Measurements from ENCODE around the gene TLE1.

TLE1 gene

GRCh38 chr9:81686614-81687520 is 2.5 kb downstream of the TLE1 start:
- DNase-seq, result peak; percentile 72

GRCh38 chr9:81685763-81686613 is 3.4 kb downstream of the TLE1 start:
- DNase-seq, result no peak

DNA sequence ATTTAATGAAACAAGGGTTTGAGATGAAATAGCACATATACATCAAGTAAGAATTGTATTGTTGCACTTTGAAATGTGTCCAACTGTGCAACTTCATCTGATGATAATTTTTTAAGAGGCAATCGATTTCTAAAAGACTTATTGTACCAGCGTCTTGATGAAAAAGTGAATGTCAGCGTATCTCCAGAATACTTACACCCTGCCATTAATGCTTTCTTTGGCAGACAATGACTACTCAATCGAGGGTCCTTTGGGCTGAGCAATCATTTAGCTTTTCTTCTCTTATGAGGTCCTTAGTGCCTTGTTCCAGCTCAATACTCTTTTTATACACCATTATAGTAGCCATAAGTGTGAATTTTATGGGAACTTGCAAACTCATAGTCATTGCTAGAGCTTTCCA is 4.7 kb downstream of the TLE1 start:
- DNase-seq, result no peak

- no peak for DNase-seq
Observed at GRCh38 chr9:81683704-81684103, 5.6 kb downstream of the TLE1 start.

DNA sequence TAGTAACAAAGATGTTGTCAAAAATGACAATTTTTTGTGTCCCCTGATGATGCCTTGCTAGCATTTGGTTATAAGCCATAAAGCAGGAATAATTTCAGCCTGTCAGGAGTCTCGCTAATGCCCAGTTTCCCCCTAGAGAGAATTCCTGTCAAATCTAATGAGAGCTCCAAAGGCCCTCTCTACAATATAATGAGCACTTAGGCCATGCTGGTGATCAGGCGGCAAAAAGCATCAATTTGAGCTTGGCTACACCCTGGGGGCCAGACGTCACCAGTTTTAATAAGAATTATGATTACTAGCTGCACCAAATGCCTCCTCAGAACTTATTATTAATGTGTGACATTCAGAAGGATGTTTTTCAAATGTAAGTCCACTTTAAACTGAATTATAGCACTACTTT is 6.1 kb downstream of the TLE1 start:
- no peak for DNase-seq

DNA sequence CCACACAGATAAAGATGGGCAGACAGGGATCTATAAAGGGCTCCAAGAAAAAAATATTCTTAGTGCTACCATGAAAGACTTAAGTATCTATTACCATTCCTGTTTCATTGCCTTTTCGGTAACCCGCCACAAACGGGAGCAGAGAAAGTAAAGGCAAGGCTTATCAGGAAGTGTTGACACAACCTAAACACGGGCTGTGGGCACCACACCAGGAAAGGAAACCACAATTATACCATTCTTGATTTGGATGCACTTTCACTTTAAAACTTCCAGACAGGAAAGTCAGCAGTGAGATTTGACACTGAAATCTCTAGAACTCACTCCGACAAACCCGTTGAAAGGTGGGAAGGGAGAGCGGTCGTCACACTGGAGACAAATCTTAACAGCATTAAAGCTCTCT is 6.5 kb downstream of the TLE1 start:
- DNase-seq, result no peak

DNA sequence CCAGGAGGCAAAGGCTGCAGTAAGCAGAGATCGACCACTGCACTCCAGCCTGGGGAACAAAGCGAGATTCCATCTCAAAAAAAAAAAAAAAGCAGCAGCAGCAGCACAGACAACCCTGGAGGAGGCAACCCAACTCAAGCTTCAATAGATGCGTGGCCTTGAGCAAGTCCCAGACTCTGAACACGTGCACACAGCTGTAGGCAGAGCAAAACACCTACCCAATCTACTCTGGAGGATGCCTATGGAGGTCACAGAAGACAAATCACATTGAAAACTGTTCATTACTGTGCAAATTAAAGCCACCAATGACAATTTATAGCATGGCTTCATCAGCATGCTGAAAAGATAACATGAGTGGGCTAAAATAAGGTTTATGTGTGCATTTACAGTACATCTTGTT is 7.2 kb downstream of the TLE1 start:
- no peak for DNase-seq

DNA sequence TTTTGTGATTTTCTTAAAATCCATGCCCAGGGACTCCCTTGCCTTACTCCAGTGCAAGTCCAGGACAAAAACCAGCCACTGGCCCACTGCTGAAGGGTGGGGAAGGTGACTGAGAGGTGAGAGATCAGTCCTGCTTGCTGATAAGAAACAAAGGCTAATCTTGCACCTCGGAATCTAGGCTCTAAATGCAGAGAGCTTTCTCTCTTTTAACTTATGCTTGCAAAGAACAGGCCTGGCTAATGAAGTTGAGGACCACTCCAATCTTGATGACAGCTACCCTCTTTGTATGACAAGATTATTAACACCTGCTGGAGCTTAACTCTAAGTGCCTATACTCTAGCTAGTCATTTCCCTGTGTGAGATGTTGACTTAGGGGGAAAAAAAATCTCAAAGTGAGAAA is 8.8 kb downstream of the TLE1 start:
- DNase-seq, result no peak

GRCh38 chr9:81680006-81680405 is 9.3 kb downstream of the TLE1 start:
- DNase-seq, result no peak

- DNase-seq, result no peak
Observed at GRCh38 chr9:81678088-81678487, 11.3 kb downstream of the TLE1 start.

GRCh38 chr9:81676395-81676794 is 13.0 kb downstream of the TLE1 start:
- no peak for DNase-seq

GRCh38 chr9:81673310-81673709 is 16.0 kb downstream of the TLE1 start:
- no peak for DNase-seq

DNA sequence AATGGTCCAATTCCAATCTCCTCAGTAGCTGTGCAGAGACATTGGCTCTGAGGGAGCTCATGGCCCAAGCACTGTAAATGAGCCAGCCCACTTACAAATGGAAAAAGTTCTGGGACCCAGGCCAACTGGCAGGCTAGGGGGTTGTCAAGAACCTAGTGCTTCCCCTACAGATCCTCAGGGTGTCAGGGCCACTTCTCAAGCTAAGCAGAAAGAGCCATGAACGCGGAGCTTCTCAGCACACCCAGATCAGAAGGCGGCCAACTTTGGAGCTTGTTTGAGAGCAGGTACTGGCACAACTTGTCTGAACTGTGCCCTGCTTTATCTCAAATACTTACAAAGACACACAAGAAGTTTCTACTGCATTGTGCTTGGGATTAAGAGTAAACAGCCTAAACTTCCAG is 17.5 kb downstream of the TLE1 start:
- DNase-seq, result no peak

- no peak for DNase-seq
Observed at GRCh38 chr9:81669866-81670265, 19.5 kb downstream of the TLE1 start.

DNA sequence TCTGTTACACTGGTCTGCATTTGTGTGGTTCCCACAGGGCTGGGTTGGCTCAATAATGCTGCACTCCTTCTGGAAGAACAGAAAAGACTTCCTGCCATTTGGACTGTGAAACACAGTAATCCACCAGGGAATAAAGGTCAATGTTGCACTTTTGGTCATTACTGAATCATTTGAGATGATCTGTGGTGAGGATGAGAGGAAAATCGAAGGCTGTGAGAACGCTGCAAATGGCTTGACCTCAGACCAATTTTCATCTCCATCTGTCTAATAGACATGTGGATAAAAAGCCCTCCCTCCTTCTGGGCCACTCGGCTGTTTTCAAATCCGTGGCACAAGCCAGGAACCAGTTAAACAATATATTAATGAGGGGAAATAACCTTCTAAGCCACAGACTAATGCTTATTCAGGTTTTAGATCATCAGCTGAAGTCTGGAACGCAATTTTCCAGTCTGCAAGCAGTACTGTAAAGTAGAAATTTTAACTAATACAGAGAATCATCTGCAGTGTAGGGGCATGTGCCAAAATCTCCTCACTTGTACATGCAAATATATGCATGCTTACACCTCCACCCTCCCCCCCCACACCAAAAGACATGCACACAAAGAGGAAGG is 20.2 kb downstream of the TLE1 start:
- DNase-seq, result no peak

DNA sequence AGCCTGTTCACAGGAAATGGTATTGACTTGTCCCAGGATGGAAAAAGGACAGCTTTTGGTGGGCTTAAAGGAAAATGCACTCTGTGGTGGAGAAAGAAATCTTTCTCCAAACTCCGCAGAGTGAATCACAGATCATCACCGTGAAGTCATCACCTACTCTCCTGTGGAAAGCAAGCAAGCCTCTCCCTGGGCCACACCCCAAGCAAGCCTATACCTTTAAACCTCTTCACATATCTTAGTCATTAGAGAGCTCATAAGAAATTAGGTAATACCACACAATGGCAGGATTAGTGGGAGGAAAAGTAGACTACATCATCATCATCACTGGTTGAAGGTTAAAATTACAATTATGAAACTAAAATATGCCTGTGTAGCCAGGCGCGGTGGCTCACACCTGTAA is 23.2 kb downstream of the TLE1 start:
- no peak for DNase-seq

DNA sequence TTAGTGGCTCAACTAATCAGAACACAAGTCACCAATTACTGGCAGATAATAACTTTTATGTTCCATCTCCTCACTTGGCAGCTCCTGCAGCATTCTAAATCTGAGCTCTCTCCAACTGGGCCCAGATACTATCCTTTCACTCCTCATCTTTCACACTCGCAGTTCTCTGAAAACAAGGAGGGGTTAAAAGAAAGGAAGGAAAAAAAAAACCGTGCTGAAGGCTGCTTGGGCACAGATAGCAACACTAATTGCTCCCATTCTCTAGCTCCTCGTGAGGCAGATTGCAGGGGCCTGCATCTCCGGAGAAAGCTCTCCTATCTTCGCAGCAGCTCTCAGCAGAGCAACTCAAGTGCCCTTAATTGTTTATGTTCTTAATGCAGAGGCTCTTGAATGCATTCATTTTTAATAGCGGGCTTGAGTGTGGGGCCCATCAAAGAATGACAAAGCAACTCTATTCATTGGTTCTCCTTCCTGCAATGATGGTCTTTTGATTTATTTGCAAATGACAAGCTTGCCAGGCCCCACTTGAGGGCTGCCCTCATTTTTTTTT is 23.9 kb downstream of the TLE1 start:
- DNase-seq, result no peak

DNA sequence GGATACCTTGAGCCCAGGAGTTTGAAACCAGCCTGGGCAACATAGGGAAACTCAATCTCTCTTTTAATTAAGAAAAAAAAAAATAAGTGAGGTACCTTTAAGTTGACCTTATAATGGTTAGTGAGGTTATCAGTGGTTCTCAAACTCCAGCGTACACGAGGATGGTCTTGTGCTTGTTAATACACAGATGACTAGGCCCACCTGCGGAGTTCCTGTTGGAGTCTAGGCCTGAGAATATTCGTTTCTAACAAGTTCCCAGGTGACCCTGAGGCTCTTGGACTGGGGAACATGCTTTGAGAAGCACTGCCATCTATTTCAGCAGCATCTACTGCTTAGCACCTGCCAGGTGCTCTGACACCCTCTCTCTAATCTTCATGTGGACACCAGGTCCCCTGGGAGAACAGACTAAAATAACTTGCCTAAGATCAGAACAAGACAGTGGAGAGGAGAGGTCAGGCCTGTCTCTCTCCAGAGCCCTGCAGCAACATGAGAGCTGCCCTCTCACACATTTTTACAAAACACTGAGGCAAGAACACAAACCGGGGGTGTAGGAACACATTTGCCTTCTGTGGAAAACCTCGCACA is 24.6 kb downstream of the TLE1 start:
- DNase-seq, result no peak

- peak; percentile 16 for DNase-seq
Observed at GRCh38 chr9:81661339-81661738, 28.0 kb downstream of the TLE1 start.

DNA sequence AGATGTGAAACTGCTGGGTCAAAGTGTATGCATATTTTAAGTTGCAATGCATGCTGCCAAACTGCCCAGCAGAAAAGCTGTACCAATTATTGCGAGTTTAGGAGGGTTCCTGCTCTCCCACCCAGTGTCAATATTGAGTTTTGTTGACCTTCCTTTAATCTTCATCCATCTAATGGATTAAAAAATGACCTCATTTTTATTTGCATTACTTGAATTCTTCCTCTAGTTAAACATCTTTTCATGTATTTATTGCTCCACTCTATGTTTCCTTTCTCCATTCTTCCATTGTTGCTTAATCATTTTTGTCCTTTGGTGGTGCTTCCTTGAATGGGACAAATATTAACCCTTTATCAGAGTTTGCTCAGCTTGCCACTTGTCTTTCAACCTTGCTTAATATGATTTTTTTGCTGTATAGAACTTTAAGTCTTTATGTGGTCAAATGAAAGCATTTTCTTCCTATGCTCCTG is 32.4 kb downstream of the TLE1 start:
- no peak for DNase-seq

- no peak for DNase-seq
Observed at GRCh38 chr9:81656004-81656403, 33.3 kb downstream of the TLE1 start.

- DNase-seq, result no peak
Observed at GRCh38 chr9:81653240-81653639, 36.1 kb downstream of the TLE1 start.
